Kidney epithelial cell (primary cell): ENCODE results near the gene CSTF1. TPM values are rescaled to one million over a fixed set of nuclear protein-coding genes. Genes with fewer than 3 reads are reported as not detected.
"Not testable (repeated sequence)": the region's sequence is repeated elsewhere in the genome, so short reads cannot be mapped to it uniquely, and the experiment has no call there.

Source experiments
- DNase-seq: peaks from one replicate; pipeline ENCODE4 v3.0.0-alpha.2; 2010; ENCODE audit warnings: low read depth
- H3K27me3 ChIP-seq: 2 replicates; pipeline ENCODE4 v1.6.0; 2011; ENCODE audit warnings: low read length; ENCODE audit not compliant: control insufficient read depth, insufficient read depth
- H3K36me3 ChIP-seq: 2 replicates; pipeline ENCODE4 v1.5.1; 2011; ENCODE audit warnings: low read length; ENCODE audit not compliant: control insufficient read depth, insufficient read depth
- H3K4me3 ChIP-seq: 2 replicates; pipeline ENCODE4 v1.5.1; 2011; ENCODE audit warnings: low read depth, mild to moderate bottlenecking, control low read depth, low read length
- CTCF ChIP-seq: IDR thresholded peaks from 2 replicates; pipeline ENCODE4 v1.5.1; 2011; ENCODE audit warnings: mild to moderate bottlenecking, moderate library complexity, low read length, control low read depth, inconsistent platforms; ENCODE audit not compliant: insufficient read depth, poor library complexity, severe bottlenecking
- total RNA-seq: library from RNA; depleted of rRNA; stranded (reverse); fragments of >200 nt; gene quantifications from 2 replicates; pipeline ENCODE4 v1.2.3, GENCODE V29; 2015

The CSTF1 gene
- total RNA-seq, 1 donor from 2014 or later, result 27.7 TPM

- Histone ChIP-seq H3K36me3 (peaks cover 2% of the 10 kb centered on the region), H3K4me3 (no peak overlapping the region), H3K27me3 (no peaks in the 10 kb centered on the region)
- no peak for DNase-seq
- peak; percentile 72 for TF ChIP-seq CTCF
Measured at GRCh38 chr20:56400001-56400640, 7.7 kb downstream of the CSTF1 start.

- no peak for TF ChIP-seq CTCF
- Histone ChIP-seq H3K27me3 (no peaks in the 10 kb centered on the region), H3K4me3 (no peak overlapping the region), H3K36me3 (peaks cover 2% of the 10 kb centered on the region)
- DNase-seq, result no peak
Measured at GRCh38 chr20:56403465-56403864, 11.0 kb downstream of the CSTF1 start.

GRCh38 chr20:56405356-56405755 is 12.9 kb downstream of the CSTF1 start:
- DNase-seq, H3K4me3 ChIP-seq, H3K36me3 ChIP-seq, H3K27me3 ChIP-seq: not testable (repeated sequence)

GRCh38 chr20:56406910-56407309 is 14.5 kb downstream of the CSTF1 start:
- peaks cover 2% of the 10 kb centered on the region for H3K36me3 ChIP-seq
- no peak for TF ChIP-seq CTCF

GRCh38 chr20:56409521-56409920 is 17.1 kb downstream of the CSTF1 start:
- no peak for DNase-seq
- TF ChIP-seq CTCF, result no peak
- no peak overlapping the region for H3K4me3 ChIP-seq
- no peaks in the 10 kb centered on the region for H3K27me3 ChIP-seq
- no peaks in the 10 kb centered on the region for H3K36me3 ChIP-seq

More at GRCh38 chr20:56406910-56407309, 14.5 kb downstream of the CSTF1 start:
- Histone ChIP-seq H3K4me3 (no peak overlapping the region), H3K27me3 (no peaks in the 10 kb centered on the region)
- no peak for DNase-seq

- no peak for TF ChIP-seq CTCF
- Histone ChIP-seq H3K27me3 (no peaks in the 10 kb centered on the region), H3K4me3 (no peak overlapping the region), H3K36me3 (no peaks in the 10 kb centered on the region)
- DNase-seq, result no peak
Measured at GRCh38 chr20:56409956-56410355, 17.5 kb downstream of the CSTF1 start.

- not testable (repeated sequence) for H3K27me3 ChIP-seq, H3K36me3 ChIP-seq, H3K4me3 ChIP-seq, DNase-seq
Measured at GRCh38 chr20:56411287-56411686, 18.8 kb downstream of the CSTF1 start.
